Astrocyte (in vitro differentiated cells and primary cell): ENCODE measurements around the gene BAG5. TPM values are rescaled to one million over a fixed set of nuclear protein-coding genes. Genes with fewer than 3 reads are reported as not detected.
A peak's percentile ranks its signal among the peaks of the same experiment; 100 is the strongest.

Experiments used
- DNase-seq: peaks from one replicate; pipeline ENCODE4 v3.0.0-alpha.2; 2010; ENCODE audit warnings: low read depth
- FAIRE-seq: peaks from 2 replicates; lab custom pipeline; 2011; peaks lifted over from hg19 to GRCh38; lab: Jason Lieb, UNC
- H2AFZ ChIP-seq: 2 replicates; pipeline ENCODE4 v1.6.0; 2012; ENCODE audit warnings: low read depth, low read length, inconsistent platforms
- H3K27ac ChIP-seq: 2 replicates; pipeline ENCODE4 v1.5.1; 2011; ENCODE audit warnings: low read depth, low read length, inconsistent platforms
- H3K27me3 ChIP-seq: 2 replicates; pipeline ENCODE4 v1.6.0; 2011; ENCODE audit warnings: low read length, inconsistent platforms; ENCODE audit not compliant: insufficient read depth
- H3K36me3 ChIP-seq: 2 replicates; pipeline ENCODE4 v1.5.1; 2011; ENCODE audit warnings: low read length, inconsistent platforms; ENCODE audit not compliant: insufficient read depth
- H3K4me1 ChIP-seq: 2 replicates; pipeline ENCODE4 v1.5.1; 2011; ENCODE audit warnings: low read length, inconsistent platforms; ENCODE audit not compliant: insufficient read depth
- H3K4me2 ChIP-seq: 2 replicates; pipeline ENCODE4 v1.6.0; 2012; ENCODE audit warnings: low read length, inconsistent platforms
- H3K4me3 ChIP-seq: 2 replicates; pipeline ENCODE4 v1.5.1; 2011; ENCODE audit warnings: low read depth, mild to moderate bottlenecking, low read length, inconsistent platforms; ENCODE audit not compliant: insufficient read depth
- H3K79me2 ChIP-seq: 2 replicates; pipeline ENCODE4 v1.6.0; 2012; ENCODE audit warnings: mild to moderate bottlenecking, low read length, inconsistent platforms; ENCODE audit not compliant: insufficient read depth
- H3K9ac ChIP-seq: 2 replicates; pipeline ENCODE4 v1.6.0; 2012; ENCODE audit warnings: mild to moderate bottlenecking, low read length, inconsistent platforms
- H3K9me3 ChIP-seq: 2 replicates; pipeline ENCODE4 v1.5.1; 2012; ENCODE audit warnings: low read depth, mild to moderate bottlenecking, low read length, inconsistent platforms; ENCODE audit not compliant: insufficient read depth
- H4K20me1 ChIP-seq: 2 replicates; pipeline ENCODE4 v1.6.0; 2012; ENCODE audit warnings: low read length, inconsistent platforms; ENCODE audit not compliant: insufficient read depth
- H3K27ac Mint-ChIP-seq: one replicate; pipeline ENCODE4 v1.8.0; 2021; ENCODE audit warnings: mild to moderate bottlenecking, mixed read lengths; ENCODE audit not compliant: unreplicated experiment
- H3K27me3 Mint-ChIP-seq: one replicate; pipeline ENCODE4 v1.8.0; 2021; ENCODE audit warnings: low read depth, mixed read lengths; ENCODE audit not compliant: unreplicated experiment
- H3K36me3 Mint-ChIP-seq: one replicate; pipeline ENCODE4 v1.8.0; 2021; ENCODE audit warnings: low read depth, mixed read lengths; ENCODE audit not compliant: unreplicated experiment
- H3K4me1 Mint-ChIP-seq: one replicate; pipeline ENCODE4 v1.8.0; 2021; ENCODE audit warnings: low read depth, mixed read lengths; ENCODE audit not compliant: unreplicated experiment
- H3K4me3 Mint-ChIP-seq: one replicate; pipeline ENCODE4 v1.8.0; 2021; ENCODE audit warnings: mild to moderate bottlenecking, moderate library complexity, mixed read lengths; ENCODE audit not compliant: unreplicated experiment
- H3K9me3 Mint-ChIP-seq: one replicate; pipeline ENCODE4 v1.8.0; 2021; ENCODE audit warnings: mild to moderate bottlenecking, mixed read lengths; ENCODE audit not compliant: unreplicated experiment
- CTCF ChIP-seq: IDR thresholded peaks from 2 replicates; pipeline ENCODE4 v1.5.1; 2011; ENCODE audit warnings: low read depth, mild to moderate bottlenecking, inconsistent platforms, low read length, moderate library complexity; ENCODE audit not compliant: insufficient read depth
- EZH2 ChIP-seq: IDR thresholded peaks from 2 replicates; pipeline ENCODE4 v1.6.1; 2012; ENCODE audit warnings: mild to moderate bottlenecking, low read length, inconsistent platforms; ENCODE audit not compliant: insufficient read depth
- total RNA-seq: library from RNA; stranded (reverse); gene quantifications from 2 replicates; pipeline ENCODE4 v1.2.1, GENCODE V29; 2021

Gene BAG5
- total RNA-seq, 1 donor from 2014 or later, result 35.2 TPM

DNA sequence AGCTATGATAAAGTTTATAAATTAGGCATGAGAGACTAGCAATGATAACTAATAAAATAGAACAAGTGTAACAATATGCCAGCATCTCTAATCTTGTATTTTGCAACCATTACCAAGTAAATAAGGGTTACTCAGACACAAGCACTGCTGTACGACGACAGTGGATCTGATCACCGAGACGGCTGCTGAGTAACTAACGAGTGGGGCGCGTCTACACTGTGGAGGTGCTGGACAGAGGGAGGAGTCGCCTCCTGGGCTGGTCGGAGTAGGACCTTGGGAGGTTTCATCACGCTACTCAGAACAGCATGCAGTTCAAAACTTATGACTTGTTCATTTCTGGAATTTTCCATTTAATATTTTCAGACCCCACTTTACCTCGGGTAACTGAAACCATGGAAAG, 18.7 kb upstream of the BAG5 start:
- Histone ChIP-seq H3K79me2 (no peaks in the 10 kb centered on the region), H3K9me3 (no peaks in the 10 kb centered on the region), H3K27ac (no peak overlapping the region), H3K4me3 (no peak overlapping the region), H3K27me3 (no peaks in the 10 kb centered on the region), H2AFZ (no peak overlapping the region), H3K36me3 (peaks cover 16% of the 10 kb centered on the region), H3K4me1 (peaks cover 12% of the 10 kb centered on the region), H3K4me2 (no peak overlapping the region), H3K9ac (no peak overlapping the region), H4K20me1 (peaks cover 31% of the 10 kb centered on the region)
- peaks cover 10% of the 10 kb centered on the region for H3K4me1 Mint-ChIP-seq
- DNase-seq, result no peak
- H3K9me3 Mint-ChIP-seq, result no peaks in the 10 kb centered on the region
- H3K27ac Mint-ChIP-seq, result no peak overlapping the region
- FAIRE-seq, result no peak
- no peak overlapping the region for H3K4me3 Mint-ChIP-seq
- H3K27me3 Mint-ChIP-seq, result no peaks in the 10 kb centered on the region
- peaks cover 18% of the 10 kb centered on the region for H3K36me3 Mint-ChIP-seq
- TF ChIP-seq EZH2, result no peak
- no peak for TF ChIP-seq CTCF

DNA sequence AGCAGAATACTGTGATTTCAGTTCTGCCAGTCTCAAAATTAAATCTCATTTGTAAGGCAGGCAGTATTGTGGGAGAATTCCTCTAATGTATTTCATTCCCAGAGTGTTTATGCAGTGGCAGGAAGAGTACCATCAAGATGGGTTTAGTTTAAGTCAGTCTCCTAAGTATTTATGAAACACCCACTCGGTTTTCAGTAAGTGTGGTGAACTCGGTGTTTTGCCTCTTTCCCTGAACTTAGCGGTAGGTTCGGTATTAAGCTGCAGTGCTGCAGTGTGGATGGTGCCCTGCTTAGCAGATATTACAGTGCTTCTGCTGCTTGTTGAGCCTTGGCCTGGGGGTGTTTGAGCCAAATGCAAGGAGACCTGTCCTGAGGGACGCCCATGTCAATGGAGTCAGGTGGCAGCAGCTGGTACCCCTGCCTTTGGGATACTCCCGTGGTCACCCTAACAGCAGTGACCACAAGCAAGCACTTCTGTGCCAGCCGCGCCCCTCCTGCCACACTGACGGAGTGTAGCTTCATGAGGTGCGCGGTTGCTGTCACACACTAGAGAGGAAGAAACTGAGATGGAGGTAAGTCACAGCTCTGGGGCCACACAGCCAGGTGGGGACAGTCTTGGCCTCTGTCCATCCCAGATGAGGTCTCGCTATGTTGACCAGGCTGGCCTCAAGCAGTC, 16.1 kb upstream of the BAG5 start:
- Histone ChIP-seq H3K27me3 (no peaks in the 10 kb centered on the region), H3K4me1 (peaks cover 13% of the 10 kb centered on the region), H3K9ac (no peak overlapping the region), H3K36me3 (peaks cover 21% of the 10 kb centered on the region), H2AFZ (no peak overlapping the region), H3K4me2 (no peak overlapping the region), H3K9me3 (no peaks in the 10 kb centered on the region), H3K79me2 (peaks cover 19% of the 10 kb centered on the region), H3K4me3 (no peak overlapping the region), H4K20me1 (peaks cover 46% of the 10 kb centered on the region), H3K27ac (no peak overlapping the region)
- Mint-ChIP-seq H3K36me3 (peaks cover 12% of the 10 kb centered on the region), H3K4me1 (peaks cover 10% of the 10 kb centered on the region), H3K27ac (no peak overlapping the region), H3K9me3 (no peaks in the 10 kb centered on the region), H3K4me3 (no peak overlapping the region), H3K27me3 (no peaks in the 10 kb centered on the region)
- FAIRE-seq, result no peak
- no peak for TF ChIP-seq EZH2
- TF ChIP-seq CTCF, result no peak
- DNase-seq, result no peak

- H3K4me3 Mint-ChIP-seq, result peak overlapping the region; percentile 31
- H3K27me3 Mint-ChIP-seq, result no peaks in the 10 kb centered on the region
- peaks cover 10% of the 10 kb centered on the region for H3K4me1 Mint-ChIP-seq
- no peaks in the 10 kb centered on the region for H3K27me3 ChIP-seq
- no peak overlapping the region for H3K27ac Mint-ChIP-seq
- peak; percentile 74 for DNase-seq
- peaks cover 5% of the 10 kb centered on the region for H3K36me3 Mint-ChIP-seq
- peaks cover 22% of the 10 kb centered on the region for H3K79me2 ChIP-seq
- no peak for FAIRE-seq
- H4K20me1 ChIP-seq, result peaks cover 47% of the 10 kb centered on the region
- H3K4me1 ChIP-seq, result peaks cover 13% of the 10 kb centered on the region
- H3K4me3 ChIP-seq, result no peak overlapping the region
- no peak overlapping the region for H2AFZ ChIP-seq
- H3K9me3 ChIP-seq, result no peaks in the 10 kb centered on the region
- H3K9ac ChIP-seq, result peak overlapping the region; percentile 12
- TF ChIP-seq EZH2, result no peak
- TF ChIP-seq CTCF, result no peak
- H3K9me3 Mint-ChIP-seq, result no peaks in the 10 kb centered on the region
- H3K27ac ChIP-seq, result no peak overlapping the region
- H3K36me3 ChIP-seq, result peaks cover 23% of the 10 kb centered on the region
- peak overlapping the region; percentile 23 for H3K4me2 ChIP-seq
Measured at GRCh38 chr14:103576371-103577024, 14.0 kb upstream of the BAG5 start.
